HG03520 (cell line): Measurements from ENCODE around the gene SOS1.

Source experiments
- ATAC-seq: cut with Tn5 transposase; IDR thresholded peaks from one replicate; pipeline ENCODE4 v1.9.1; 2021; ENCODE audit warnings: mild to moderate bottlenecking, moderate library complexity; ENCODE audit not compliant: unreplicated experiment

The SOS1 gene

DNA sequence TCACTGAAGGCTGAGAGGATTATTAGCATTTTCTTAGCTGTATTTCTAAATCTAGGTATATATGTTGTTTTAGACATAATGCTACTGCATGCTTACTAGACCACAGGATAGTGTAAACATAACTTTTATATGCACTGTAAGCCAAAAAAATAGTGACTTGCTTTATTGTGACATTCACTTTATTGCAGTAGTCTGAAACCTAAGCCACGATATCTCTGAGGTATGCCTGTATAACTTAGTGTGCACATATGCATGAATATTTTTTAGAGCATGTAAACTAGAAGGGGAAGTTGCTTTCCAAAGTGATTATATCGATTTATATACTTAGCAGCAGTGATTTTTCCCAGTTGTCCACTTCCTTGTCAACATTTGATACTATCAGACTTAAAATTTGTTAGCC lies 81.8 kb downstream of the SOS1 start:
- ATAC-seq, result no peak

- ATAC-seq, result no peak
Measured at GRCh38 chr2:39033980-39034379, 86.9 kb downstream of the SOS1 start.

DNA sequence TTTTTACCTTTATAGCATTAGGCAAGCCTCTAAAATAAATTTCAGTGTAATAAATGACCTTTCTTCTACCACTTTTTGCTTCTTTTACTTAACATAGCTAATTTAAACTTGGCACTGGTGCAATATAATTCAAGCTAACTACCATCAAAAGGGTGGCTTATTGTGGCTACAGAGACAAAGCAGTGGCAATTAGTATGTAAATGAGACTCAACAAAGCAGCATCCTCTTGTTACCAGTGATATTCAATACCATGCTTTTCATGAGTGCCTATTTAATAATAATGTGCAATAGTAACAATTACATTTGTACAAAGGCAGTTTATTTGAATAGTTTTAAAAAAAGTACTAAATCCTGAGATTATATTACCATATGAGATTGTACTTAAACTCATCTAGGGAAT lies 93.4 kb downstream of the SOS1 start:
- ATAC-seq, result no peak

DNA sequence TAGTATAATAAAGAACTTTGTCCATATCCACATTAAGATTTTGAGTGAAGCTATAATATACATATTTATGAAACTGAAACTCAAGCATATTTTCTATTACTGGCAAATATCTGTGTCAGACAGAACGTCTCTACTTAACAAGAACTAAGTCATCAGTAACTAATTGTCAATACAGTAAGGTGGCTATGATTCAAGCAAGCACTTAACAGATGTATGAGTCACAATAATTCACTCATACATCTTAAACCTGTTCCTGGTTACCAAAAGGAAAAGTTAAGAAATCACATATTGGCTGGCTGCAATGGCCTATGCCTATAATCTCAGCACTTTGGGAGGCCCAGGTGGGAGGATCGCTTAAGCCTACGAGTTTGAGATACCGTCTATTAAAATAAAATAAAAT lies 96.0 kb downstream of the SOS1 start:
- ATAC-seq, result no peak

DNA sequence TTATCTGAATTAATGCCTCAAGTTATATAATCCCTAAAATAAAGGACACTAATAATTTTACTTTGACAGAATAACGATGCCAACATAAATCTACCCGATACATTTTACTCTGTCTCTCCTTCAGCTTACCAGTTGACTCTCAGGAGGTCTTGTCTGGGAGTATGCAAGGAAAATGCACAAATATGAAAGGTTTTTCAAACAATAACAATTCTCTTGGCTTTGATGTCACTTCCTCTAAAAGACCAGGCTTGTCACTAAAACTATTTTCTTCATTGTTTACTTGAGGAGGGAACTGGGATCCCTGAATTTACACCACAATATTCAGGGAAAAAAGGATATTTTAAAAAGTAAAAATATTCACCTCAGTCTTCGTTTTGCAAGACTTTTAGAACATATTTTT lies 97.2 kb downstream of the SOS1 start:
- no peak for ATAC-seq

DNA sequence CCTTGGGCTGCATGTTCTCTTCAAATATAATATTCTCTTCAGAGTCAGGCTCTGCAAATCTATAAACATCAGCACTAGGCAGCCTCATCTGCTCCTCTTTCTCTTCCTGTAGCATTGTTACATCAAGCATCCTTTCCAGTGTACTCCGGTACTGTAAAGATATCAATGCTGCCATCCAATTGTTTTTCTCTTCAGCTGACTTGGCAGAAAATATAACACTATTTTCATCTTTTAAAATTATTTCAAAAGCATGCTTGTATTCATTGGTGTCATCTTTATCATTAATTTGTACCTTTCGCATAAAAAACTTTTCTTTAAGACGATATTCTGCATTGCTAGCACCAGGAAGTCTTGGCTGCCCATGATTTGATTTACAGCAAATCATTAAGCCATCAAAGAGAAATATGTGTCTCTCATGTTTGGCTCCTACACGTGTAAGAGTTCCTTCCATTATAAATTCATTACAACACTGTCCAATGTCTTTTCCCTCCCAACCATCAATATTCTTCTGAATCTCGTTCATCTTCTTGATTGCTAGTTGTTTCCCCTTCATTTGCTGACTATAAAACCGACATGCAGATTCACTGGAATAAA lies 98.1 kb downstream of the SOS1 start:
- ATAC-seq, result no peak

GRCh38 chr2:39020383-39020782 lies 100.5 kb downstream of the SOS1 start:
- no peak for ATAC-seq

- ATAC-seq, result no peak
Measured at GRCh38 chr2:39018638-39019037, 102.2 kb downstream of the SOS1 start.

DNA sequence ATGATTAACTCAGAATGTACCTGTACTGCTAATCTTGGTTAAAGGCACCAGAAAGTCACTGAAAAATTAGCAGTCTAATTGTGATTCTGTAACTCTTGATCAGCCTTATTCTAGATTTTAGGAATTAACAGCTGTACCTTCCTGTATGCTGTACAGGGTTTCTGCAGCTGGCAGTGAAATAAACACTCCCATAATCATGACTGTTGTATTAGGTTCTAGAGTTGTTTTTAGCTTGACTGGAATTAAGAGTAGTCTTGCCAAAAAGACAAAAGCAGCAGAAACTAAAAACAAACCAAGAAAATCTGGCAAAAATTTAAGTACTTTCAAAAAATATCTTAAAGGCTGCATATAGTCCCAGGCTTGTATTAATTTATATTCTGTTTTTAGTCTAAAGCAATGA lies 103.5 kb downstream of the SOS1 start:
- no peak for ATAC-seq

DNA sequence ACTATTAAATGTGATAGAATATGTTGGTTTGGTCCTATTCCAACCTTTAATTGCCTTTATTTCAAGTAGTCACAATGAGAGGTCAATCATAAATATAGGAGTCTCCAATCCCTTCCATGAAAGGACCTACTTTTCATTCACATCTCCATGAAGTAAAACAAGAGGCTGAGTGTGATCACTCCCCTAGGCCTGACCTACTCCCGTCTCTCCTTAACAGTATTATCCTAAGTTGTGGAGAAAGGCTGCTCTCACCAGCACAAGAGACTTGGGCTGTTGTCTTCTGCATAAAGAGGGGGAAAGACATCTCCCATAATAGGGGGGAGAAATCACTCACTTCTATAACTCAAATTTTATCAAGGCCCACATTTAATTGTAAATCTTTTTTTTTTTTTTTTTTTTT lies 105.4 kb downstream of the SOS1 start:
- no peak for ATAC-seq

DNA sequence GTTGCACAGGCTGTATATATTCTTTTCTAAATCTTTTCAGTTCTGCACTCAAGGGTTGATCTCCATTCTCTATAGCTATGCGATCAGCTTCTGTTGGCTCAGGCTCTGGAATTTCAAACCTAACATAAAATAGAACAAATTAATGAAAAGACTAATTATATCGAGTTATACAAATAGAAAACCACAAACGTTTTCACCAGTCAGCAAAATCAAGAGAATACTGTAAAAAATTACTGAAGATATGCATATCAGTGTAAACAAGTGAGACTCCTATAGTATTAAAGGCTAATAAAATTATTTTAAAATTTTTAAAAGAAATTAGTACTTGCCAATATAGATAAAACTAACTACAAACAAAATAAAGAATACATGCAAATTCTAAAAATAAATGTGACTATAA lies 107.0 kb downstream of the SOS1 start:
- no peak for ATAC-seq

DNA sequence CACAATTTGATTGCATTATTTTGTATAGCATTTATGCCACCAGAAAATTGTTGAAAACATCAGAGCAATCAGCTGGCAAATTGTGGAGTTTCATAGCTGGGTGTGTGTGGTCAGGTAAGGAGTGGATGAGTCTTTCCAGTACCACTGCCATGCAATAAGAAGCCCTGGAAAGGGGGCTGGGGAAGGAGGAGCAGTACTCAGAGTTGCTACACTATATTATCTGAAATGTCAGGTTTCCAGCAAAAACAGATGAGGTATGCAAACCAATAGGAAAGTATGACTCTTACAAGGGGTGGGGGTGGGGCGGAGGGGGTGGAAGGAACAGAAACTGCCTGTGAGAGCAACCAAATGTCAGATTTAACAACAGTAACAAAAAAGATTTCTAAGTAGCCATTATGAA lies 112.2 kb downstream of the SOS1 start:
- no peak for ATAC-seq

- ATAC-seq, result no peak
Measured at GRCh38 chr2:39007875-39008504, 112.9 kb downstream of the SOS1 start.

- no peak for ATAC-seq
Measured at GRCh38 chr2:39000552-39000951, 120.3 kb downstream of the SOS1 start.

DNA sequence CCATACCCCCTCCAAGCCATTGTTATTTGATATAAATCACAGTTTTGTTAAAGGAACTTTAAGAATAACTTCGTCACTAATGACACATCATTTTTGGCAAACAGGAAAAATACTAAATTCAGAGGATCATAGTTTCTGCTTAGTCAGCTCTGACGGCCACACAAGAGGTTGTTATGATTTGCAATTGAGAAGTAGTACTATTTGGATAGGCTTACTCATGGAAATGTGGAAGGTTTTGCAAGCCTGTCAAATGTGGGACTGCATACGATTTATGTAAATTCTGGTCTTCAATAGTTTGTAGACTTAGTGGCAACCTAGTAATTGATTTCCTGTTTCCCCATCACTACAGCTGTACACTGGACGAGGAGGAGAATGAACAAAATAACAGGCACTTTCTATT lies 123.1 kb downstream of the SOS1 start:
- ATAC-seq, result no peak

GRCh38 chr2:38991899-38992298 lies 129.0 kb downstream of the SOS1 start:
- no peak for ATAC-seq

- ATAC-seq, result no peak
Measured at GRCh38 chr2:38988716-38989115, 132.1 kb downstream of the SOS1 start.

DNA sequence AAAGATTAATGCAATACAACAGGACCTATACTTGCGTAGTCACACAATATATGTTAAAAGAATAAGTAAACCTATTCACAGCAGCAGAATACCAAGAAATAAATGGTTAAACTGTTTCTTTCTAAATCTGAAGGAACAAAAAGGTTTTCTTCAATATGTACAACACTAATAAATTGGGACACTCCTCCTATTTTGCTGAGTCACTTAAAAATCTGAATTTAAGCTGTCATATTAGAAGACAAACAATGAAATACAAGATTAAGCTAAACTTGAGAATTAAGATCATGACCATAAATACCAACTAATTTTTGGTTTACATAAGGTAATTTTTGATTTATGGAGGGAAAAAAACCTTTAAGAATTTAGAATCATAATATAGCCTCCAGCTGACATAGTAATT lies 138.4 kb downstream of the SOS1 start:
- no peak for ATAC-seq

DNA sequence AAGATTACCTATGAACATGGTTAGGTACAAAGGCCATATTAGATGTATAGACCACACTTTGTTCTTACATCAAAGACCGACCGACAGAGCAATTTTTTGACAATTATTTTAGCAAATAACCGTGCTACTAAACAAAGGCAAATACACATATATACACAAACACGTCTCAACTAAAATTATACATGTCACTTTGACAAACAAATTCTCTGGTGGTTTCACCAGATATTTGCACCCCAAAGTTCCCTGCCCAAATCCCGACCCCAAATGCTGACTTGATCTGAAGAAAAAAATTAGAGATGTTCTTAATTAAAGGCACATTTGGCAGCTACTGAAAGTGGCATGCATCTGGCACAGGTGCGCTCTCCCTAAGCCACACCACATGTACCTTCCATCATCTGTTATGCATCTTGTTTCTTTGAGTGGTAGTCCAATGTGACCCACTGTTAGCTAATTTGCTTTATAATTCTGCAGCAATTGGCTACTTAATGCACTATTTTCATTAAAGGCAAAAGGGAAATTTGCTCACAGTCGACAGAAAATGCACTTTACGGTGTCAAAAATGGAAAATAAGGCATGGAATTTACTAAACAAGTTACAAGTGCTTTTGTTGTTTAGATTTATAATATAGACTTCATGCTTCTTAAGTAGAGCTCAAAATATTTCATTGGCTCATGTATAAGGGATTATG lies 139.0 kb downstream of the SOS1 start:
- no peak for ATAC-seq

GRCh38 chr2:38981003-38981669 lies 139.7 kb downstream of the SOS1 start:
- no peak for ATAC-seq

DNA sequence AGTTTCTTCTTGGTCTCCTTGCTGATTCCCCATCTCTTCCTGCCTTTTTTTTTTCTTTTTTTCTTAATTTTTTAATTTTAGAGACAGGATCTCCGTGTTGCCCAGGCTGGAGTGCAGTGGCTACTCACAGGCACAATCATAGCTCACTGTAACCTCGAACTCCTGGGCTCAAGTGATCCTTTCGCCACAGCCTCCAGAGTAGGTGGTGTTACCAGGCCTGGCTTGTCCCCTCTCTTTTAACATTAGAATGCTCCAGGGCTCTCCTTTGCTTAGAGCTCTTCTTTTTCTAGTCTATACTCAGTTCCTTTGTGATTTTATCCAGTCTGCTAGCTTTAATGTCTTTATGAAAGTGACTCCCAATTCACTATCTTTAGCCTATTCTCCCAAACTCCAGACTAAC lies 141.9 kb downstream of the SOS1 start:
- ATAC-seq, result no peak

- ATAC-seq, result no peak
Measured at GRCh38 chr2:38978296-38978903, 142.5 kb downstream of the SOS1 start.
